Right lobe of liver (tissue), 6 donors: Measurements from ENCODE around the gene NOX1. TPM values are rescaled to one million over a fixed set of nuclear protein-coding genes. Genes with fewer than 3 reads are reported as not detected.
"Not testable (repeated sequence)": the region's sequence is repeated elsewhere in the genome, so short reads cannot be mapped to it uniquely, and the experiment has no call there.

Experiments used
- ATAC-seq, 4 donors: fragments of 200-7000 bp; cut with Tn5 transposase; one replicate each; pipeline ENCODE4 v1.9.1; 2020; ENCODE audit warnings: mild to moderate bottlenecking in 4 of 4, moderate library complexity in 4 of 4
- DNase-seq, 3 donors: peaks; one replicate each; pipeline ENCODE4 v3.0.0-alpha.2; 2020
- H3K27ac ChIP-seq, 3 donors: fragments of 200-600 bp; one replicate each; pipeline ENCODE4 v1.8.0; 2022
- H3K27me3 ChIP-seq, 2 donors: fragments of 200-600 bp; one replicate each; pipeline ENCODE4 v1.8.0; 2022
- H3K36me3 ChIP-seq, 4 donors: fragments of 200-600 bp; sonication (generic) in 1 of 4; one replicate each; pipeline versions ENCODE4 v1.5.1 to v1.8.0; 2017 to 2022; ENCODE audit warnings: control low read depth in 1 of 4
- H3K4me1 ChIP-seq, 4 donors: fragments of 200-600 bp; sonication (generic) in 1 of 4; one replicate each; pipeline versions ENCODE4 v1.5.1 to v1.8.0; 2017 to 2022; ENCODE audit warnings: control low read depth in 1 of 4
- H3K4me3 ChIP-seq, 3 donors: fragments of 200-600 bp; one replicate each; pipeline ENCODE4 v1.8.0; 2022
- H3K9me3 ChIP-seq, 4 donors: fragments of 200-600 bp; sonication (generic) in 1 of 4; one replicate each; pipeline versions ENCODE4 v1.5.1 to v1.8.0; 2017 to 2022; ENCODE audit warnings: control low read depth in 1 of 4
- POLR2A ChIP-seq: fragments of 450-650 bp; IDR thresholded peaks from one replicate; pipeline ENCODE4 v1.6.1; 2017; ENCODE audit warnings: antibody characterized with exemption, mild to moderate bottlenecking
- WGBS: methylation state at CpG from one replicate; pipeline ENCODE4 v1.1.6; 2018; ENCODE audit warnings: low coverage, low lambda C conversion rate; ENCODE audit not compliant: insufficient coverage; ENCODE audit errors: missing lambda C conversion rate; 5-methylcytosine and 5-hydroxymethylcytosine counted together
- intact Hi-C, 2 donors: fragments of 100-400 bp; cut with DNase I; formaldehyde crosslinking; loops; one replicate each; pipeline versions ENCODE4 v1.11.2 to v1.14.1; 2022
- small RNA-seq, 2 experiments: library from RNA; depleted of rRNA; stranded (forward); fragments of <200 nt; gene quantifications; one replicate each; pipeline ENCODE3, GENCODE V24; 2016
- total RNA-seq, 6 experiments: library from RNA; depleted of rRNA in 2 of 6; stranded (reverse); fragments of >200 nt in 2 of 6; fragmentation: NEBNext Ultra II Directional in 3 of 6; extraction: Animal tissue kit (Norgen Biotek cat#: 25700) in 3 of 6; gene quantifications; one replicate each; pipeline versions ENCODE4 v1.1.0 to v1.2.4, GENCODE V29; 2016 to 2023
- TF ChIP-seq, protein P1 (sequence below), 4 donors: fragments of 200-600 bp in 3 of 4; fragments of 450-650 bp in 1 of 4; IDR thresholded peaks; one replicate each; pipeline versions ENCODE4 v1.5.1 to v1.8.0; 2016 to 2022; ENCODE audit warnings: antibody characterized with exemption in 4 of 4, mild to moderate bottlenecking in 2 of 4
- donor health status: DM: no; HTN: yes; CAD: no.
- donor health status: DM: no; HTN: no; CAD: no.
- donor health status: DM: no; HTN: no; CAD: no.
- donor health status: DM: no; HTN: yes; CAD: no.
- donor health status: DM: no; HTN: yes; CAD: no.

NOX1 gene
- total RNA-seq, 6 experiments from 2014 or later = not detected

DNA sequence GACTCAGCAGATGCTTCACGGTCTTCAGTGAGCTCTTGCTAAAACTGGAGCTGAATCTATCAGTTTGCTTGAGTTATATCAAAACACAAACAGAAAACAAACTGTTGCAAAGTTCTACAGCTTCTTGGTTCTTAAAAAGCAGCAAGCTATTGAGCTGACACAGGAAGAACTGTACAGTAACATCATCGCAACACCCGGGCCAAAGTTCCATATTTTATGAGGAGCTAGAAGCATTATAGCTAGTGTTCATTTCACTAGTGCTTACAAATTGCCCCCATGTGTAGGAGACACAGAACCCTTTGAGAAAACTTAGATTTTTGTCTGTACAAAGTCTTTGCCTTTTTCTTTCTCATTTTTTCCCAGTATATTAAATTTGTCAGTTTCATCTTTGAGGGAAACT lies 71.3 kb downstream of the NOX1 start:
- no peaks in the 10 kb centered on the region for H3K9me3 ChIP-seq
- no peak overlapping the region for H3K27ac ChIP-seq
- DNase-seq = no peak

DNA sequence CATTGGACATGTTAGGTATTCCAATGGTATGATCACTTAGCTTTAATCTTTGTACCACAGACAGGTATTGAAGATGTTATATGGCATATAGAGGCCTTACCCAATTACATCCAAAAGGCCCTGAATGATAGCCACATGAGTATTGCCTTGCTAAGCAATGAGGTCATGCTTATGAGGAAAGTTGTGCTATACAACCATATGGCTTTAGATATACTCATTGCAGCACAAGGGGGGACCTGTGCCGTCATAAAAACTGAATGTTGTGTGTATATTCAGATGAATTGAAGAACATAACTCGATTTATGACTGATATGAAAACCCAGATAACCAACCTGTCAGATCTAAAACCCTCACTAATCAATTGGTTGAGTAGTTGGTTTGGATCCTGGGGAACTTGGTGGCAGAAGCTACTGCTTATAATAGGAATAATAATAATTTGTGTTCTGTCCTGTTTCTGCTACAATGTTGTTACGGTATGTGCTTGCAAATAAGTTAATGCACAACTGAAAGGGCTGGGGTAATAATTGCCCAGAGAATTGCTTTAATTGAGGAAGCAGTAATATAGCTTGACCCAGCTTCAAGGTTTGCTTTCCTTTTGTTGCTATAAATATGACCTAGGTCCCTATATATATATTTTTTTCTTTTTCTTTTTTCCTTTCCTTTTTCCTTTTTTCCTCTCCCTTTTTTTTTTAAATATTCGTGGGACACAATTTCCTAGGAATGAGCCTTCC lies 75.5 kb downstream of the NOX1 start:
- no peak for TF ChIP-seq POLR2A
- TF ChIP-seq, protein P1, sequence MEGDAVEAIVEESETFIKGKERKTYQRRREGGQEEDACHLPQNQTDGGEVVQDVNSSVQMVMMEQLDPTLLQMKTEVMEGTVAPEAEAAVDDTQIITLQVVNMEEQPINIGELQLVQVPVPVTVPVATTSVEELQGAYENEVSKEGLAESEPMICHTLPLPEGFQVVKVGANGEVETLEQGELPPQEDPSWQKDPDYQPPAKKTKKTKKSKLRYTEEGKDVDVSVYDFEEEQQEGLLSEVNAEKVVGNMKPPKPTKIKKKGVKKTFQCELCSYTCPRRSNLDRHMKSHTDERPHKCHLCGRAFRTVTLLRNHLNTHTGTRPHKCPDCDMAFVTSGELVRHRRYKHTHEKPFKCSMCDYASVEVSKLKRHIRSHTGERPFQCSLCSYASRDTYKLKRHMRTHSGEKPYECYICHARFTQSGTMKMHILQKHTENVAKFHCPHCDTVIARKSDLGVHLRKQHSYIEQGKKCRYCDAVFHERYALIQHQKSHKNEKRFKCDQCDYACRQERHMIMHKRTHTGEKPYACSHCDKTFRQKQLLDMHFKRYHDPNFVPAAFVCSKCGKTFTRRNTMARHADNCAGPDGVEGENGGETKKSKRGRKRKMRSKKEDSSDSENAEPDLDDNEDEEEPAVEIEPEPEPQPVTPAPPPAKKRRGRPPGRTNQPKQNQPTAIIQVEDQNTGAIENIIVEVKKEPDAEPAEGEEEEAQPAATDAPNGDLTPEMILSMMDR (IDR thresholded peaks at IDR 0.05) = no peak
- Histone ChIP-seq H3K4me3 (no peak overlapping the region), H3K4me1 (no peaks in the 10 kb centered on the region), H3K27ac (no peak overlapping the region), H3K9me3 (no peaks in the 10 kb centered on the region), H3K36me3 (no peaks in the 10 kb centered on the region), H3K27me3 (no peaks in the 10 kb centered on the region)
- intact Hi-C loops = no loop called here
- DNase-seq (no peak), ATAC-seq (no peak)
- WGBS = 35% methylated on average over 3 of the region's 4 CpGs

More for the DNA sequence above, 71.3 kb downstream of the NOX1 start:
- no peak for ATAC-seq
- 42% methylated on average over 3 of the region's 3 CpGs for WGBS
- Histone ChIP-seq H3K4me1 (no peaks in the 10 kb centered on the region), H3K4me3 (no peak overlapping the region), H3K27me3 (no peaks in the 10 kb centered on the region), H3K36me3 (no peaks in the 10 kb centered on the region)
- no peak for TF ChIP-seq POLR2A
- TF ChIP-seq, protein P1 (IDR thresholded peaks at IDR 0.05) = no peak
- intact Hi-C loops = no loop called here

DNA sequence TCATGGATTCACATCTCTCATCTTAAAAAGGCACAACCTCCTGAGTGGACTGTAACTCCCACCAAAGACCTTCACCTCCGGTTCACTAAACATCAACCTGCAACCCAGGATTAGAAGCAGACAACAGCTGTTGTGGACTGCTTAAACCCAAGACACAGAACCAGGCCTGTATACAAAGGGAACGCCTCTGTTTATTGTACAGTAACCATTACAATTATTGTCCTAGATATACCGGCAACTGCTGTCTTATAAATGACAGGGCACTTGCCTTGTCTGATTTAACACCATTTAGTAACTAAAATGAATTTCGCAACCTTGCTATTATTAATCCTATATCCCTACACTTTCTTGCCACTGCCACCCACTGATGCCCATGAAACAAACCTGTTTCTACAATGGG lies 76.8 kb downstream of the NOX1 start:
- ATAC-seq (no peak), DNase-seq (no peak)
- TF ChIP-seq, protein P1 (IDR thresholded peaks at IDR 0.05) = no peak
- no peak for TF ChIP-seq POLR2A
- Histone ChIP-seq H3K27ac (no peak overlapping the region), H3K4me3 (no peak overlapping the region), H3K4me1 (no peaks in the 10 kb centered on the region), H3K36me3 (no peaks in the 10 kb centered on the region), H3K27me3 (peaks cover 0 to 7% of the 10 kb centered on the region in 2 donors), H3K9me3 (no peaks in the 10 kb centered on the region)
- intact Hi-C loops = no loop called here
- 94% methylated on average over 3 of the region's 4 CpGs for WGBS

DNA sequence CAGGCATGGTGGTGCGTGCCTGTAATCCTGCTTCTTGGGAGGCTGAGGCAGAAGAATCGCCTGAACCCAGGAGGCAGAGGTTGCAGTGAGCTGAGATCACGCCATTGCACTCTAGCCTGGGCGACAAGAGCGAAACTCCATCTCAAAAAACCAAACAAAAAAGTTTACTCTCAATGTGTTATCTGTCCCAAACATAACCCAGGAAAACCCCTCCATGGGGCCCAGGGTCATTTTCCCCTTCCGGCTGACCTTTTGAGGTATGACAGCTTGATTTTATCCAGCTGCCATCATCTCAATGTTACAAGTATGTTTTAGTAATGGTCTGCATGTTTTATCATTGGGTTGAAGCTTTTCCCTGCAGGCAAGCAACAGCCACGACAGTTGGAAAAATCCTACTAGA lies 77.8 kb downstream of the NOX1 start:
- DNase-seq, H3K27ac ChIP-seq, H3K9me3 ChIP-seq, H3K4me3 ChIP-seq, intact Hi-C loops, ATAC-seq, H3K36me3 ChIP-seq, H3K4me1 ChIP-seq, H3K27me3 ChIP-seq: not testable (repeated sequence)
- 63% methylated on average over 7 of the region's 7 CpGs for WGBS

Small RNA genes lying within 50 kb of the gene (small RNA-seq; reads per million reads assigned to genes)
- gene RF00411 = 0 reads per million in 2 experiments

Other genes with a start within 250 kb of the NOX1 start
- 10 to 100 TPM; 35.6 to 50.2 (median 41.0) TPM for gene TSPAN6, start 237.6 kb downstream of the NOX1 start, total RNA-seq
- gene SRPX2, start 230.2 kb downstream of the NOX1 start, total RNA-seq = 10 to 100 TPM in 1 of 6 experiments, 1 to 10 TPM in 5; 3.1 to 13.7 (median 3.7) TPM
- 10 to 100 TPM in 4 of 6 experiments, 1 to 10 TPM in 2; 7.0 to 24.0 (median 15.2) TPM for gene SYTL4, start 142.2 kb downstream of the NOX1 start, total RNA-seq
- gene CSTF2, start 54.0 kb downstream of the NOX1 start, total RNA-seq = 10 to 100 TPM in 1 of 6 experiments, 1 to 10 TPM in 5; 5.1 to 10.3 (median 5.5) TPM
- under 1 TPM in 3 of 6 experiments, not detected in 3; 0.07 to 0.18 (median 0.15) TPM for gene XKRX, start 54.6 kb upstream of the NOX1 start, total RNA-seq
- gene ARL13A, start 95.3 kb upstream of the NOX1 start, total RNA-seq = not detected
- 10 to 100 TPM in 1 of 6 experiments, 1 to 10 TPM in 5; 5.3 to 11.5 (median 7.5) TPM for gene TRMT2B, start 177.8 kb upstream of the NOX1 start, total RNA-seq
- gene TMEM35A, start 204.5 kb upstream of the NOX1 start, total RNA-seq = not detected
- 1 to 10 TPM in 1 of 6 experiments, under 1 TPM in 5; 0.13 to 1.3 (median 0.54) TPM for gene CENPI, start 223.8 kb upstream of the NOX1 start, total RNA-seq